ENCODE results near the gene SLC6A9.
A peak's percentile ranks its signal among the peaks of the same experiment; 100 is the strongest.

SLC6A9 gene

GRCh38 chr1:43970911-43971310 is 60.4 kb downstream of the SLC6A9 start:
- DNase-seq (ENCODE audit: low spot score) = no peak

- no peak for DNase-seq (ENCODE audit: low spot score)
These were observed 60.8 kb downstream of the SLC6A9 start for GRCh38 chr1:43970502-43970901.

- peak; percentile 94 for DNase-seq (ENCODE audit: low spot score)
These were observed 61.4 kb downstream of the SLC6A9 start, which contains the start of gene DPH2 for GRCh38 chr1:43969746-43970466. Gene DPH2 (plus strand): TSS chr1:43970010. CDS start chr1:43970176, 166 bp downstream.

- no peak for DNase-seq (ENCODE audit: low spot score)
These were observed 61.9 kb downstream of the SLC6A9 start for GRCh38 chr1:43969416-43969745.

GRCh38 chr1:43968348-43968948 is 62.8 kb downstream of the SLC6A9 start:
- DNase-seq (ENCODE audit: low spot score) = no peak

- DNase-seq (ENCODE audit: low spot score) = no peak
These were observed 65.9 kb downstream of the SLC6A9 start for GRCh38 chr1:43965316-43965715.

- no peak for DNase-seq (ENCODE audit: low spot score)
These were observed 67.4 kb downstream of the SLC6A9 start for GRCh38 chr1:43963890-43964289.

- no peak for DNase-seq (ENCODE audit: low spot score)
These were observed 68.3 kb downstream of the SLC6A9 start for GRCh38 chr1:43963006-43963405.

GRCh38 chr1:43962324-43962723 is 68.9 kb downstream of the SLC6A9 start:
- DNase-seq (ENCODE audit: low spot score) = no peak

- no peak for DNase-seq (ENCODE audit: low spot score)
These were observed 69.6 kb downstream of the SLC6A9 start for GRCh38 chr1:43961692-43962091.

- DNase-seq (ENCODE audit: low spot score) = no peak
These were observed 70.5 kb downstream of the SLC6A9 start for GRCh38 chr1:43960798-43961197.

- no peak for DNase-seq (ENCODE audit: low spot score)
These were observed 72.7 kb downstream of the SLC6A9 start for GRCh38 chr1:43958351-43959255.

- no peak for DNase-seq (ENCODE audit: low spot score)
These were observed 73.7 kb downstream of the SLC6A9 start for GRCh38 chr1:43957407-43958040.

GRCh38 chr1:43956234-43956633 is 75.0 kb downstream of the SLC6A9 start:
- DNase-seq (ENCODE audit: low spot score) = no peak

GRCh38 chr1:43954036-43954435 is 77.2 kb downstream of the SLC6A9 start:
- no peak for DNase-seq (ENCODE audit: low spot score)

GRCh38 chr1:43953361-43953760 is 77.9 kb downstream of the SLC6A9 start:
- DNase-seq (ENCODE audit: low spot score) = no peak

GRCh38 chr1:43952731-43953346 is 78.4 kb downstream of the SLC6A9 start:
- peak; percentile 88 for DNase-seq (ENCODE audit: low spot score)

- DNase-seq (ENCODE audit: low spot score) = no peak
These were observed 80.0 kb downstream of the SLC6A9 start for GRCh38 chr1:43951021-43951985.

- DNase-seq (ENCODE audit: low spot score) = no peak
These were observed 81.6 kb downstream of the SLC6A9 start for GRCh38 chr1:43949678-43950077.

- no peak for DNase-seq (ENCODE audit: low spot score)
These were observed 83.3 kb downstream of the SLC6A9 start for GRCh38 chr1:43947874-43948437.

All from SK-N-DZ (cell line).